ENCODE measurements around the gene TIGD6.

DNA sequence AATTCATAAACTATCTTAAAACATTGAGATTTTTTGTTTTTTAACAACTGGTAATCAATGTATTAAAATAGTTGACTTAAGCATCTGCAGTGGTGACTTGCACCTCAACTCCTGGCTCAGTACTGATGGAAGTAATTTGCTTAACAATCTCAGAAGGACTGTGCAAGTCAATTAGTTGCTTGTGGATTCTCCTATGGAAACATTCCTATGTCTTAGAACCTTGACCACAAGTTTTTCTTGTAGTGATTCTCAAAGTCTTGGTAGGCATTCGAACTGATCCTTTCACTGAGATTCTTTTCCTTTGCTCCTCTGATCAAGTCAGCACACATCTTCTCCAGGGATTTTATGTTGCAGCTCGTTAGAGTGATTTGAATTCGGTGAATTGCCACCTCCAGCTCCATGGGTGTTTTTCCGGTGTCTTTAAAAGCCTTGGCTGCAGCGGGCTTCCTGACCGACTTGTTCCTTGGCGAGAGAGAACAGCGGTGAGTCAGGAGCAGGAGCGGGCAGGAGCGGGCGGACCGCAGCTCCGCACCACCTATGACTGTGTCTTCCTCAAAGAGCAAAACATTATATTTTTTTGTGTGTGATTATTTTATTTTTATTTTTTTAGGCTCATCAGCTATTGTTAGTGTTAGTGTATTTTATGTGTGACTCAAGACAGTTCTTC lies 21.2 kb upstream of the TIGD6 start:
- TF ChIP-seq, protein P1, sequence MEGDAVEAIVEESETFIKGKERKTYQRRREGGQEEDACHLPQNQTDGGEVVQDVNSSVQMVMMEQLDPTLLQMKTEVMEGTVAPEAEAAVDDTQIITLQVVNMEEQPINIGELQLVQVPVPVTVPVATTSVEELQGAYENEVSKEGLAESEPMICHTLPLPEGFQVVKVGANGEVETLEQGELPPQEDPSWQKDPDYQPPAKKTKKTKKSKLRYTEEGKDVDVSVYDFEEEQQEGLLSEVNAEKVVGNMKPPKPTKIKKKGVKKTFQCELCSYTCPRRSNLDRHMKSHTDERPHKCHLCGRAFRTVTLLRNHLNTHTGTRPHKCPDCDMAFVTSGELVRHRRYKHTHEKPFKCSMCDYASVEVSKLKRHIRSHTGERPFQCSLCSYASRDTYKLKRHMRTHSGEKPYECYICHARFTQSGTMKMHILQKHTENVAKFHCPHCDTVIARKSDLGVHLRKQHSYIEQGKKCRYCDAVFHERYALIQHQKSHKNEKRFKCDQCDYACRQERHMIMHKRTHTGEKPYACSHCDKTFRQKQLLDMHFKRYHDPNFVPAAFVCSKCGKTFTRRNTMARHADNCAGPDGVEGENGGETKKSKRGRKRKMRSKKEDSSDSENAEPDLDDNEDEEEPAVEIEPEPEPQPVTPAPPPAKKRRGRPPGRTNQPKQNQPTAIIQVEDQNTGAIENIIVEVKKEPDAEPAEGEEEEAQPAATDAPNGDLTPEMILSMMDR (IDR thresholded peaks at IDR 0.05), result no peak
- TF ChIP-seq POLR2A (IDR thresholded peaks at IDR 0.05), result no peak
